ENCODE results near the gene ADGRG3. TPM values are rescaled to one million over a fixed set of nuclear protein-coding genes. Genes with fewer than 3 reads are reported as not detected.

The ADGRG3 gene
- total RNA-seq, 2 experiments from 2014 or later: not detected

DNA sequence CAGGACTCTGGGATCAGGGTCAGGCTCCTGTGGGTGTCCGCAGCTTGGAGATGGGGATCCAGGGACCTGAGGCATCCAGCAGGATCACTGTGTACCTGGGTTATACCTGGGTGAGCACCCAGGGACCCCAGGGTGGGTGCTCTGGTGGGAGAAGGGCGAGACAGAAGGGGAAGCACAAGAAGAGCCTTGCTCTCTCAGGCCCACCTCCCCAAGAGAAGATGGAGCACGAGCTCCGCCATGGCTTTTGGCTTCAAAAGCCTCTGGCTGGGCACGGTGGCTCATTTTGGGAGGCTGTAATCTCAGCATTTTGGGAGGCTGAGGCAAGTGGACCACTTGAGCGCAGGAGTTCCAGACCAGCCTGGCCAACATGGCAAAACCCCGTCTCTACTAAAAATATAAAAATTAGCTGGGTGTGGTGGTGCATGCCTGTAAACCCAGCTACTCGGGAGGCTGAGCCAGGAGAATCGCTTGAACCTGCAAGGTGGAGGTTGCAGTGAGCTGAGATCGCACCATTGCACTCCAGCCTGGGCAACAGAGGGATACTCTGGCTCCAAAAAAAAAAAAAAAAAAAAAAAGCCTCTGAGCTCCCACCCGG, 35.4 kb downstream of the ADGRG3 start:
- H3K36me3 Mint-ChIP-seq (ENCODE audit: low read depth): no peaks in the 10 kb centered on the region
- intact Hi-C loops (cut with micrococcal nuclease): no loop called here
- peaks cover 2% of the 10 kb centered on the region for H3K27me3 Mint-ChIP-seq
- H3K4me1 Mint-ChIP-seq (ENCODE audit: low read depth): peaks cover 4% of the 10 kb centered on the region
- TF ChIP-seq, protein P1, sequence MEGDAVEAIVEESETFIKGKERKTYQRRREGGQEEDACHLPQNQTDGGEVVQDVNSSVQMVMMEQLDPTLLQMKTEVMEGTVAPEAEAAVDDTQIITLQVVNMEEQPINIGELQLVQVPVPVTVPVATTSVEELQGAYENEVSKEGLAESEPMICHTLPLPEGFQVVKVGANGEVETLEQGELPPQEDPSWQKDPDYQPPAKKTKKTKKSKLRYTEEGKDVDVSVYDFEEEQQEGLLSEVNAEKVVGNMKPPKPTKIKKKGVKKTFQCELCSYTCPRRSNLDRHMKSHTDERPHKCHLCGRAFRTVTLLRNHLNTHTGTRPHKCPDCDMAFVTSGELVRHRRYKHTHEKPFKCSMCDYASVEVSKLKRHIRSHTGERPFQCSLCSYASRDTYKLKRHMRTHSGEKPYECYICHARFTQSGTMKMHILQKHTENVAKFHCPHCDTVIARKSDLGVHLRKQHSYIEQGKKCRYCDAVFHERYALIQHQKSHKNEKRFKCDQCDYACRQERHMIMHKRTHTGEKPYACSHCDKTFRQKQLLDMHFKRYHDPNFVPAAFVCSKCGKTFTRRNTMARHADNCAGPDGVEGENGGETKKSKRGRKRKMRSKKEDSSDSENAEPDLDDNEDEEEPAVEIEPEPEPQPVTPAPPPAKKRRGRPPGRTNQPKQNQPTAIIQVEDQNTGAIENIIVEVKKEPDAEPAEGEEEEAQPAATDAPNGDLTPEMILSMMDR (IDR thresholded peaks at IDR 0.05): no peak
- no peak overlapping the region for H3K27ac Mint-ChIP-seq
- no peak overlapping the region for H3K4me3 Mint-ChIP-seq
- no peak for ATAC-seq
- no peak for DNase-seq
- H3K9me3 Mint-ChIP-seq: no peaks in the 10 kb centered on the region
- POLR2A ChIA-PET: no interaction called here
- CTCF ChIA-PET: no interaction called here

DNA sequence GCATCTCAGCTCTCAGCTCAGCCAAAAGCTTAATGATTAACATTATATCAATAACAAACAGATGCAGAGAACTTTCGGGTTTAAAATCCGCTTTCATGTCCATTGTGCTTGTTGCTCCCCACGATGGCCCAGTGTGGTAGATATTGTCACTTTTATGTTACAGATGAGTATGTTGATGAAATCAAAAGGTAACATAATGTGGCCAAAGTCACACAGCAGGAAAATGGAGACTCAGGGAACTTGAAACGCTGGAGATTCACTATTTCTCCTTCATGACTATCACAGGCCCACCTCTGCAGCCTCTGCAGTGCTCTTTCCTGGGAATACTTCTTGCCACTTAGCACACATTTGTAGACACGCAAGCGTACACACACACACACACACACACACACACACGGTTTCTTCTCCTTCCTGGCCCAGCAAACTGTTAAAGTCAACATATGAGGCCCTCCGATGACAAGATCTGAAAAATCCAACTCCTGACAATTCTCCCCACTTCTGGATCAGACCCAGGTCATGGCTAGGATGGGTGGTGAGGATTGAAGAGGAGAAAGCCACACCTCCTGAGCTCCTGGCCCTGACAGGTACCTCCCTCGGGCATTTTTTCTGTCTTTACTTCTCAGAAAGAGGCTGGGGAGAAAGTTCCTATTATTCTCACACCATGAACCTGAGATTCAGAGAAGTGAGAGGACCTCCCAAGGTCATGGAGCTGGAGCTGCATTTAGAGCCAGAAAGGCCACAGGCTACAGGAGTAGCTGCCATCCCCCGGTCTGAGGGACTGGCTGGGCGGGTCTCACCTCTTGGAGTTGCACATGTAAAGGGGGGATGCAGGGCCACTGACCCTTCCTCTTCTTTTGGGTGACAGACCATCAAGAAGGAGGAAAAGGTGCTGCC, 36.2 kb downstream of the ADGRG3 start:
- Mint-ChIP-seq H3K9me3 (no peaks in the 10 kb centered on the region), H3K4me1 (ENCODE audit: low read depth) (peaks cover 4% of the 10 kb centered on the region), H3K27ac (no peak overlapping the region), H3K27me3 (peaks cover 2% of the 10 kb centered on the region), H3K36me3 (ENCODE audit: low read depth) (no peaks in the 10 kb centered on the region), H3K4me3 (no peak overlapping the region)
- TF ChIP-seq, protein P1 (IDR thresholded peaks at IDR 0.05): no peak
- ChIA-PET CTCF (no interaction called here), POLR2A (no interaction called here)
- DNase-seq: no peak
- ATAC-seq: no peak
- intact Hi-C loops (cut with micrococcal nuclease): no loop called here

DNA sequence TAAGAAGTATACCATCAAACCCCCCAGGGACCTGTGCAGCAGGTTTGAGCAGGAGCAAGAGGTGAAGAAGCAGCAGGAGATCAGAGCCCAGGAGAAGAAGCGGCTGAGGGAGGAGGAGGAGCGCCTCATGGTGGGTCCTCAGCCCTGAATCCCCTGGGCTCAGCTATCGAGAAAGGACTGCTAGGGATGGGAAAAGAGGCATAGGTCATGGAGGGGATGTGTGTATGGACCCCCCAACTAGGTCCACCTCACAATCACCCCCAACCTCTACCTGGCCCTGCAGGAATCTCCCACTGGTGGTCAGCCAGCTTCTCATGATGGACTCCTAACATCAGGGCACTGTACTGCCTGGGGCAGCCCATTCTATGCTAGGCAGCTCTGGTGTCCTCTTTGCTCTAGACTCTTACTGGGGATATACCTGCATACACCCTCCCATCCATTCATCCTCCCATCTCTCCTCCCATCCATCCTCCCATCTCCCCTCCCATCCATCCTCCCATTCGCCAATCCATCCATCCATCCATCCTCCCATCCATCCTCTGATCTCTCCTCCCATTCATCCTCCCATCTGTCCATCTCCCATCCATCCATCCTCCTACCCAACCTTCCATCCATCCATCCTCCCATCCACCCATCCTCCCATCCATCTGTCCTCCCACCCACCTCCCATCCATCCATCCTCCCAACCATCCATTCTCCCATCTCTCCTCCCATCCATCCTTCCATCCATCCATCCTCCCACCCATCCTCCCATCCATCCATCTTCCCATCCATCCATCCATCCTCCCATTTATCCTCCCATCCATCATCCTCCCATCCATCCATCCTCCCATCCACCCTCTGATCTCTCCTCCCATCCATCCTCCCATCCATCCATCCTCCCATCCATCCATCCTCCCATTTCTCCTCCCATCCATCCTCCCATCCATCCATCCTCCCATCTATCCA, 37.1 kb downstream of the ADGRG3 start:
- no peak overlapping the region for H3K27ac Mint-ChIP-seq
- POLR2A ChIA-PET: no interaction called here
- CTCF ChIA-PET: no interaction called here
- H3K4me1 Mint-ChIP-seq (ENCODE audit: low read depth): peaks cover 4% of the 10 kb centered on the region
- TF ChIP-seq, protein P1 (IDR thresholded peaks at IDR 0.05): no peak
- no peaks in the 10 kb centered on the region for H3K9me3 Mint-ChIP-seq
- DNase-seq (no peak), ATAC-seq (no peak)
- H3K27me3 Mint-ChIP-seq: peaks cover 2% of the 10 kb centered on the region
- H3K4me3 Mint-ChIP-seq: no peak overlapping the region
- H3K36me3 Mint-ChIP-seq (ENCODE audit: low read depth): no peaks in the 10 kb centered on the region
- intact Hi-C loops (cut with micrococcal nuclease): no loop called here

DNA sequence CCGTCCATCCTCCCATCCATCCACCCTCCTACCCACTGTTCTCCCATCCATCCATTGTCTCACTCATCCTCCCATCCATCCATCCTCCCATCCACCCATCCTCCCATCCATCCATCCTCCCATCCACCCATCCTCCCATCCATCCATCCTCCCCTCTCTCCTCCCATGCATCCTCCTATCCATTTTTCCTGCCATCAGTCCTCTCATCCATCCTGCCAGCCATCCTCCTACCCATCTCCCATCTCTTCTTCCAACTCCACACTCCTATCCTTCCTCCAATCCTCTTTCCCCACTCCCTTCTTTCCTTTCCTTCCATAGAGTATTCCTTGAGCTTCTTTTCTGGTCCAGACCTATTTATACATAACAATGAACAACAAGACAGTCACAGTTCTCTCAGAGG, 38.6 kb downstream of the ADGRG3 start:
- CTCF ChIA-PET: no interaction called here
- DNase-seq (no peak), ATAC-seq (no peak)
- no peaks in the 10 kb centered on the region for H3K9me3 Mint-ChIP-seq
- H3K27ac Mint-ChIP-seq: no peak overlapping the region
- TF ChIP-seq, protein P1 (IDR thresholded peaks at IDR 0.05): no peak
- intact Hi-C loops (cut with micrococcal nuclease): no loop called here
- no peaks in the 10 kb centered on the region for H3K36me3 Mint-ChIP-seq (ENCODE audit: low read depth)
- POLR2A ChIA-PET: interaction anchor here (1.0 kb wide), 1 partner anchor 141 kb away, joined by 3 read pairs; no protein-coding TSS in a partner anchor
- H3K4me3 Mint-ChIP-seq: no peak overlapping the region
- peaks cover 3% of the 10 kb centered on the region for H3K27me3 Mint-ChIP-seq
- peaks cover 4% of the 10 kb centered on the region for H3K4me1 Mint-ChIP-seq (ENCODE audit: low read depth)
